Measurements from ENCODE around the gene SRSF8. TPM values are rescaled to one million over a fixed set of nuclear protein-coding genes. Genes with fewer than 3 reads are reported as not detected.

The SRSF8 gene
- total and polyA plus RNA-seq, 9 of the 15 experiments (the other 6 are each of a cell fraction or from before 2014, with no cell fraction given): 18.0 to 53.4 (median 27.9) TPM

DNA sequence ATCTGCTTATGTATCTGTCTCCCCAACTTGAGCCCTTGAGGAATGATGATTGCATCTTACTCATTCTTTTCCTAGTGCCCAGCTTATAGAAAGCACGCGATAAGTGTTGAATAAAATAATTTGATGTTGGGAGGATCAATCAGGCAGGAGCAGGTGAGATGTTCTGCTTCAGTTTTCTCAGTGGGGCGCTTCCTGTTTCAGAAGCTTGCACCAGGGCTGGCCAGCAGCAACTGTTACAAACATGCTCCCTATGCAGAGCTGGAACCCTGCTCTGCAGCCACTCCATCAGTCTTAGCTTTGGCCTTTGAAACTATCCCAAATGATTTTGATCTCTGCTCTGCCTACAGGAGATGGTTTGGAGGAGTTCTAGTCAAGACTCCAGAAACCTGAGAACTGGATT lies 26.8 kb downstream of the SRSF8 start:
- no peak overlapping the region for H3K9ac ChIP-seq (ENCODE audit: insufficient read depth in 1 of 2, low read depth in 2 of 2, low read length in 2 of 2)
- ChIA-PET POLR2A (interaction anchor here (0.9 to 5.8 kb wide), 4 partner anchors 8 to 21 kb away, joined by 3 to 37 read pairs (median 6); no protein-coding TSS in a partner anchor), CTCF (ENCODE audit: low intra/inter-chr PET ratio) (no interaction called here)
- H3K79me2 ChIP-seq (ENCODE audit: control insufficient read depth, insufficient read depth, low read length): peaks cover 19% of the 10 kb centered on the region; the same call in 2 of the 3 replicates
- peaks cover 26 to 43% of the 10 kb centered on the region in 2 experiments for H3K4me1 ChIP-seq (replicated peaks in 1 of 2; ENCODE audit: control insufficient read depth in 2 of 2, insufficient read depth in 2 of 2, low read length in 2 of 2)
- H3K4me3 ChIP-seq: no peak overlapping the region
- H4K20me1 ChIP-seq (replicated peaks; ENCODE audit: control insufficient read depth, insufficient read depth, low read length): peaks cover 3% of the 10 kb centered on the region; the same call in 1 of the 2 replicates
- H3K27me3 ChIP-seq (ENCODE audit: control insufficient read depth in 2 of 2, insufficient read depth in 2 of 2, low read length in 2 of 2): no peaks in the 10 kb centered on the region
- ATAC-seq (no peak), FAIRE-seq (no peak), DNase-seq (ENCODE audit: extremely low read depth in 1 of 4, low spot score in 3 of 4) (no peak)
- no peaks in the 10 kb centered on the region; the same call in 2 of the 3 replicates for H3K36me3 ChIP-seq (ENCODE audit: control insufficient read depth, insufficient read depth, low read length)
- no peaks in the 10 kb centered on the region for H3K9me1 ChIP-seq (ENCODE audit: control insufficient read depth, insufficient read depth, low read length)
- 85% methylated on average over 3 of the region's 3 CpGs for WGBS (ENCODE audit: insufficient coverage, low coverage, missing lambda C conversion rate)
- no peak overlapping the region for H3K4me2 ChIP-seq (ENCODE audit: insufficient read depth, low read length)
- H3K9me3 ChIP-seq (replicated peaks; ENCODE audit: control insufficient read depth, insufficient read depth, low read depth, low read length): no peaks in the 10 kb centered on the region
- H3K27ac ChIP-seq (ENCODE audit: extremely low read depth, low read depth, low read length): no peak overlapping the region
- TF ChIP-seq ARHGAP35 (IDR thresholded peaks at IDR 0.05; ENCODE audit: partially characterized antibody): no peak
- 0 out of 2 replicates have a peak, but pooled peaks have one; percentile 13 for TF ChIP-seq SPI1 (IDR thresholded peaks at IDR 0.05; ENCODE audit: borderline replicate concordance, low read depth, low read length)
- TF ChIP-seq, protein P1, sequence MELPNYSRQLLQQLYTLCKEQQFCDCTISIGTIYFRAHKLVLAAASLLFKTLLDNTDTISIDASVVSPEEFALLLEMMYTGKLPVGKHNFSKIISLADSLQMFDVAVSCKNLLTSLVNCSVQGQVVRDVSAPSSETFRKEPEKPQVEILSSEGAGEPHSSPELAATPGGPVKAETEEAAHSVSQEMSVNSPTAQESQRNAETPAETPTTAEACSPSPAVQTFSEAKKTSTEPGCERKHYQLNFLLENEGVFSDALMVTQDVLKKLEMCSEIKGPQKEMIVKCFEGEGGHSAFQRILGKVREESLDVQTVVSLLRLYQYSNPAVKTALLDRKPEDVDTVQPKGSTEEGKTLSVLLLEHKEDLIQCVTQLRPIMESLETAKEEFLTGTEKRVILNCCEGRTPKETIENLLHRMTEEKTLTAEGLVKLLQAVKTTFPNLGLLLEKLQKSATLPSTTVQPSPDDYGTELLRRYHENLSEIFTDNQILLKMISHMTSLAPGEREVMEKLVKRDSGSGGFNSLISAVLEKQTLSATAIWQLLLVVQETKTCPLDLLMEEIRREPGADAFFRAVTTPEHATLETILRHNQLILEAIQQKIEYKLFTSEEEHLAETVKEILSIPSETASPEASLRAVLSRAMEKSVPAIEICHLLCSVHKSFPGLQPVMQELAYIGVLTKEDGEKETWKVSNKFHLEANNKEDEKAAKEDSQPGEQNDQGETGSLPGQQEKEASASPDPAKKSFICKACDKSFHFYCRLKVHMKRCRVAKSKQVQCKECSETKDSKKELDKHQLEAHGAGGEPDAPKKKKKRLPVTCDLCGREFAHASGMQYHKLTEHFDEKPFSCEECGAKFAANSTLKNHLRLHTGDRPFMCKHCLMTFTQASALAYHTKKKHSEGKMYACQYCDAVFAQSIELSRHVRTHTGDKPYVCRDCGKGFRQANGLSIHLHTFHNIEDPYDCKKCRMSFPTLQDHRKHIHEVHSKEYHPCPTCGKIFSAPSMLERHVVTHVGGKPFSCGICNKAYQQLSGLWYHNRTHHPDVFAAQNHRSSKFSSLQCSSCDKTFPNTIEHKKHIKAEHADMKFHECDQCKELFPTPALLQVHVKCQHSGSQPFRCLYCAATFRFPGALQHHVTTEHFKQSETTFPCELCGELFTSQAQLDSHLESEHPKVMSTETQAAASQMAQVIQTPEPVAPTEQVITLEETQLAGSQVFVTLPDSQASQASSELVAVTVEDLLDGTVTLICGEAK (IDR thresholded peaks at IDR 0.05): no peak
- TF ChIP-seq, protein P1 (CRISPR knock-in tag; IDR thresholded peaks at IDR 0.05): no peak
- BruUV-seq (replicated peaks): no TSS peak
- in situ Hi-C loops (cut with MboI): no loop called here
- H2AFZ ChIP-seq (ENCODE audit: low read depth, low read length): no peak overlapping the region
- intact Hi-C loops (cut with micrococcal nuclease): no loop called here
